Urinary bladder (tissue), 4 donors: ENCODE results near the gene ADAMTS14. TPM values are rescaled to one million over a fixed set of nuclear protein-coding genes. Genes with fewer than 3 reads are reported as not detected.

Experiments used
- DNase-seq: peaks from one replicate; pipeline ENCODE4 v3.0.0-alpha.2; 2015; ENCODE audit errors: extremely low spot score
- H3K27ac ChIP-seq: one replicate; pipeline ENCODE4 v1.5.1; 2013; ENCODE audit warnings: low read depth, mild to moderate bottlenecking, moderate library complexity
- H3K36me3 ChIP-seq: one replicate; pipeline ENCODE4 v1.6.1; 2013; ENCODE audit warnings: mild to moderate bottlenecking, moderate library complexity; ENCODE audit not compliant: insufficient read depth
- H3K4me1 ChIP-seq: one replicate; pipeline ENCODE4 v1.6.1; 2013; ENCODE audit warnings: mild to moderate bottlenecking, moderate library complexity; ENCODE audit not compliant: insufficient read depth
- H3K4me3 ChIP-seq: one replicate; pipeline ENCODE4 v1.5.1; 2013; ENCODE audit warnings: low read depth, low read length
- WGBS: extraction: QIAGEN DNeasy Blood & Tissue Kit; methylation state at CpG from one replicate; pipeline ENCODE4 v1.1.7; 2013; 5-methylcytosine and 5-hydroxymethylcytosine counted together
- polyA plus RNA-seq: library from polyadenylated mRNA; stranded (reverse); fragments of 200-250 nt; gene quantifications from one replicate; pipeline ENCODE4 v1.2.3, GENCODE V29; 2013
- total RNA-seq: library from RNA; depleted of rRNA; stranded (reverse); fragments of >200 nt; gene quantifications from one replicate; pipeline ENCODE4 v1.2.3, GENCODE V29; 2014
- donor health status: healthy with polysubstance abuse.
- donor health status: healthy.

ADAMTS14 gene
- total and polyA plus RNA-seq, 2 donors: 0.46 to 13.7 TPM

GRCh38 chr10:70649526-70649925, 22.8 kb upstream of the ADAMTS14 start:
- no peak for DNase-seq
- Histone ChIP-seq H3K36me3 (no peaks in the 10 kb centered on the region), H3K27ac (no peak overlapping the region), H3K4me1 (no peaks in the 10 kb centered on the region), H3K4me3 (no peak overlapping the region)
- 71% methylated on average over 4 of the region's 4 CpGs for WGBS

- WGBS: 78% methylated on average over 3 of the region's 3 CpGs
- no peak overlapping the region for H3K27ac ChIP-seq
- no peaks in the 10 kb centered on the region for H3K4me1 ChIP-seq
- no peaks in the 10 kb centered on the region for H3K36me3 ChIP-seq
- no peak overlapping the region for H3K4me3 ChIP-seq
- DNase-seq: no peak
Observed at GRCh38 chr10:70650104-70650503, 22.2 kb upstream of the ADAMTS14 start.

- Histone ChIP-seq H3K4me3 (no peak overlapping the region), H3K36me3 (no peaks in the 10 kb centered on the region), H3K4me1 (no peaks in the 10 kb centered on the region), H3K27ac (no peak overlapping the region)
- no peak for DNase-seq
- WGBS: 95% methylated on average over 3 of the region's 3 CpGs
Observed at GRCh38 chr10:70650718-70651117, 21.6 kb upstream of the ADAMTS14 start.

GRCh38 chr10:70651661-70652060, 20.6 kb upstream of the ADAMTS14 start:
- no peak for DNase-seq
- Histone ChIP-seq H3K4me1 (no peaks in the 10 kb centered on the region), H3K4me3 (no peak overlapping the region), H3K27ac (no peak overlapping the region), H3K36me3 (no peaks in the 10 kb centered on the region)
- 97% methylated on average over 5 of the region's 5 CpGs for WGBS

- WGBS: 42% methylated on average over 16 of the region's 16 CpGs
- Histone ChIP-seq H3K36me3 (no peaks in the 10 kb centered on the region), H3K4me1 (no peaks in the 10 kb centered on the region), H3K27ac (no peak overlapping the region), H3K4me3 (no peak overlapping the region)
- DNase-seq: no peak
Observed at GRCh38 chr10:70652761-70653657, 19.3 kb upstream of the ADAMTS14 start.

- Histone ChIP-seq H3K4me3 (no peak overlapping the region), H3K27ac (no peak overlapping the region), H3K36me3 (no peaks in the 10 kb centered on the region), H3K4me1 (no peaks in the 10 kb centered on the region)
- DNase-seq: no peak
- WGBS: 97% methylated on average over 12 of the region's 12 CpGs
Observed at GRCh38 chr10:70655316-70655715, 17.0 kb upstream of the ADAMTS14 start.

- no peaks in the 10 kb centered on the region for H3K36me3 ChIP-seq
- DNase-seq: no peak
- no peak overlapping the region for H3K27ac ChIP-seq
- H3K4me3 ChIP-seq: no peak overlapping the region
- WGBS: 44% methylated on average over 3 of the region's 3 CpGs
- no peaks in the 10 kb centered on the region for H3K4me1 ChIP-seq
Observed at GRCh38 chr10:70656489-70656888, 15.8 kb upstream of the ADAMTS14 start.

GRCh38 chr10:70657041-70657440, 15.3 kb upstream of the ADAMTS14 start:
- DNase-seq: no peak
- Histone ChIP-seq H3K4me1 (no peaks in the 10 kb centered on the region), H3K27ac (no peak overlapping the region), H3K4me3 (no peak overlapping the region), H3K36me3 (no peaks in the 10 kb centered on the region)
- 92% methylated on average over 6 of the region's 6 CpGs for WGBS

- 82% methylated on average over 1 of the region's 1 CpG for WGBS
- DNase-seq: no peak
- Histone ChIP-seq H3K36me3 (no peaks in the 10 kb centered on the region), H3K4me1 (no peaks in the 10 kb centered on the region), H3K27ac (no peak overlapping the region), H3K4me3 (no peak overlapping the region)
Observed at GRCh38 chr10:70658582-70659136, 13.6 kb upstream of the ADAMTS14 start.

GRCh38 chr10:70659306-70659705, 13.0 kb upstream of the ADAMTS14 start:
- no peak for DNase-seq
- Histone ChIP-seq H3K4me1 (no peaks in the 10 kb centered on the region), H3K27ac (no peak overlapping the region), H3K36me3 (no peaks in the 10 kb centered on the region), H3K4me3 (no peak overlapping the region)
- 97% methylated on average over 1 of the region's 1 CpG for WGBS

- no peak overlapping the region for H3K27ac ChIP-seq
- no peaks in the 10 kb centered on the region for H3K4me1 ChIP-seq
- H3K36me3 ChIP-seq: no peaks in the 10 kb centered on the region
- no peak for DNase-seq
- 94% methylated on average over 4 of the region's 4 CpGs for WGBS
- no peak overlapping the region for H3K4me3 ChIP-seq
Observed at GRCh38 chr10:70660722-70661121, 11.6 kb upstream of the ADAMTS14 start.

GRCh38 chr10:70661623-70662361, 10.5 kb upstream of the ADAMTS14 start:
- H3K27ac ChIP-seq: no peak overlapping the region
- H3K4me3 ChIP-seq: no peak overlapping the region
- H3K36me3 ChIP-seq: no peaks in the 10 kb centered on the region
- no peak for DNase-seq
- H3K4me1 ChIP-seq: no peaks in the 10 kb centered on the region
- WGBS: 74% methylated on average over 11 of the region's 11 CpGs

- DNase-seq: no peak
- WGBS: 48% methylated on average over 12 of the region's 12 CpGs
- Histone ChIP-seq H3K27ac (no peak overlapping the region), H3K4me1 (no peaks in the 10 kb centered on the region), H3K4me3 (no peak overlapping the region), H3K36me3 (no peaks in the 10 kb centered on the region)
Observed at GRCh38 chr10:70662362-70663220, 9.7 kb upstream of the ADAMTS14 start.
